PC-3 (cell line): ENCODE measurements around the gene OR13A1. TPM values are rescaled to one million over a fixed set of nuclear protein-coding genes. Genes with fewer than 3 reads are reported as not detected.

ENCODE experiments used
- ATAC-seq: fragments of 200-7000 bp; cut with Tn5 transposase; 2 replicates; pipeline ENCODE4 v1.9.1; 2020; ENCODE audit warnings: mild to moderate bottlenecking, moderate library complexity
- BruUV-seq: library from RNA; stranded (reverse); fragments of 400-500 nt; replicated peaks from 2 replicates; lab custom pipeline; 2021; lab: Mats Ljungman, UMichigan
- CTCF ChIA-PET: fragments of 300-600 bp; sonication (Branson Sonifier 250); formaldehyde crosslinking; loops from one replicate; lab custom pipeline; 2022; ENCODE audit warnings: antibody characterized with exemption; lab: Charles Lee
- POLR2A ChIA-PET: fragments of 300-600 bp; sonication (Branson Sonifier 250); formaldehyde crosslinking; loops from one replicate; lab custom pipeline; 2022; ENCODE audit warnings: antibody characterized with exemption; ENCODE audit not compliant: unreplicated experiment; lab: Charles Lee
- DNase-seq: peaks from one replicate; pipeline ENCODE4 v3.0.0-alpha.2; 2015
- H2AFZ ChIP-seq: fragments of 300-600 bp; sonication (generic); 2 replicates; pipeline ENCODE4 v1.6.0; 2016; ENCODE audit warnings: antibody characterized with exemption, low read length
- H3F3A ChIP-seq: fragments of 300-600 bp; sonication (generic); one replicate; pipeline ENCODE4 v1.6.0; 2017; ENCODE audit warnings: antibody characterized with exemption, low read length, control low read depth, mild to moderate bottlenecking; ENCODE audit not compliant: unreplicated experiment
- H3K27ac ChIP-seq: fragments of 300-600 bp; sonication (generic); 2 replicates; pipeline ENCODE4 v1.5.1; 2016; ENCODE audit warnings: mild to moderate bottlenecking, low read length
- H3K27me3 ChIP-seq: fragments of 300-600 bp; sonication (generic); 2 replicates; pipeline ENCODE4 v1.6.1; 2016; ENCODE audit warnings: low read length, mixed read lengths
- H3K36me3 ChIP-seq: fragments of 300-600 bp; sonication (generic); 2 replicates; pipeline ENCODE4 v1.6.1; 2016; ENCODE audit warnings: low read depth, mixed run types, low read length, mixed read lengths
- H3K4me1 ChIP-seq: fragments of 300-600 bp; sonication (generic); 2 replicates; pipeline ENCODE4 v1.5.1; 2016; ENCODE audit warnings: low read length; ENCODE audit not compliant: insufficient read depth
- H3K4me2 ChIP-seq: fragments of 300-600 bp; sonication (generic); 2 replicates; pipeline ENCODE4 v1.6.0; 2016; ENCODE audit warnings: low read length
- H3K4me3 ChIP-seq: fragments of 300-600 bp; sonication (generic); 2 replicates; pipeline ENCODE4 v1.5.1; 2016; ENCODE audit warnings: mild to moderate bottlenecking, low read length, mixed read lengths
- H3K79me2 ChIP-seq: fragments of 300-600 bp; sonication (generic); 2 replicates; pipeline ENCODE4 v1.6.1; 2017; ENCODE audit warnings: low read length, mixed read lengths
- H3K9ac ChIP-seq: fragments of 300-600 bp; sonication (generic); 2 replicates; pipeline ENCODE4 v1.6.0; 2016; ENCODE audit warnings: mild to moderate bottlenecking, low read length
- H3K9me2 ChIP-seq: fragments of 300-600 bp; sonication (generic); replicated peaks from 2 replicates; pipeline ENCODE4 v1.6.1; 2016; ENCODE audit warnings: mixed run types, low read length, mixed read lengths
- H3K9me3 ChIP-seq: fragments of 300-600 bp; sonication (generic); 2 replicates; pipeline ENCODE4 v1.6.1; 2016; ENCODE audit warnings: low read length, mixed read lengths
- H4K20me1 ChIP-seq: fragments of 300-600 bp; sonication (generic); 2 replicates; pipeline ENCODE4 v1.6.1; 2016; ENCODE audit warnings: low read length, mixed read lengths
- CTCF ChIP-seq: fragments of 300-600 bp; sonication (generic); conservative IDR thresholded peaks from 2 replicates; pipeline ENCODE4 v1.5.1; 2017; ENCODE audit warnings: antibody characterized with exemption, low read depth, mild to moderate bottlenecking, low read length
- EZH2 ChIP-seq: fragments of 300-600 bp; sonication (generic); IDR thresholded peaks from one replicate; pipeline ENCODE4 v1.6.1; 2017; ENCODE audit warnings: antibody characterized with exemption, mild to moderate bottlenecking, low read length; ENCODE audit not compliant: unreplicated experiment
- EZH2phosphoT487 ChIP-seq: fragments of 300-600 bp; sonication (generic); IDR thresholded peaks from 2 replicates; pipeline ENCODE4 v1.6.1; 2018; ENCODE audit warnings: mild to moderate bottlenecking, antibody characterized with exemption, low read length, borderline replicate concordance
- intact Hi-C: fragments of 100-400 bp; cut with micrococcal nuclease; formaldehyde crosslinking; loops from 2 replicates; pipeline ENCODE4 v1.9.0; 2023
- total RNA-seq: library from RNA; depleted of rRNA; stranded (reverse); fragments of >200 nt; gene quantifications from 2 replicates; pipeline ENCODE4 v1.2.3, GENCODE V29; 2014; rRNA removed

OR13A1 gene
- total RNA-seq, 1 experiment from 2014 or later: 0.04 TPM

- H3K9me2 ChIP-seq: no peaks in the 10 kb centered on the region
- ChIA-PET POLR2A (no interaction called here), CTCF (no interaction called here)
- H3K36me3 ChIP-seq: no peaks in the 10 kb centered on the region
- no peaks in the 10 kb centered on the region for H3F3A ChIP-seq
- no TSS peak for BruUV-seq
- no peak overlapping the region for H3K27ac ChIP-seq
- H3K27me3 ChIP-seq: peaks cover 10% of the 10 kb centered on the region; the same call in 1 of the 2 replicates
- H3K9me3 ChIP-seq: no peaks in the 10 kb centered on the region
- TF ChIP-seq EZH2 (no peak), EZH2phosphoT487 (no peak), CTCF (no peak)
- H4K20me1 ChIP-seq: no peaks in the 10 kb centered on the region
- no peaks in the 10 kb centered on the region for H3K4me1 ChIP-seq
- no peak overlapping the region for H3K9ac ChIP-seq
- H3K4me3 ChIP-seq: no peak overlapping the region
- intact Hi-C loops: loop anchor here (5.0 to 10.0 kb wide), 2 partner anchors 212 to 420 kb away; partner anchors contain the start of gene ZFAND4
- ATAC-seq: no peak
- no peak for DNase-seq
- no peak overlapping the region for H3K4me2 ChIP-seq
- H3K79me2 ChIP-seq: no peaks in the 10 kb centered on the region
- H2AFZ ChIP-seq: no peak overlapping the region
These were observed 60.5 kb downstream of the OR13A1 start for GRCh38 chr10:45254892-45255291.

GRCh38 chr10:45253183-45253914 lies 62.1 kb downstream of the OR13A1 start:
- BruUV-seq: no TSS peak
- ATAC-seq: no peak
- POLR2A ChIA-PET: no interaction called here

More at GRCh38 chr10:45253183-45253914, 62.1 kb downstream of the OR13A1 start:
- Histone ChIP-seq H3K9me3 (no peaks in the 10 kb centered on the region), H3K79me2 (no peaks in the 10 kb centered on the region), H3K4me3 (no peak overlapping the region), H3K4me2 (no peak overlapping the region), H3K9ac (no peak overlapping the region), H3K4me1 (no peaks in the 10 kb centered on the region; the same call in 1 of the 2 replicates), H3K27me3 (0 out of 2 replicates have a peak, but pooled peaks cover 3% of the 10 kb centered on the region), H3K36me3 (no peaks in the 10 kb centered on the region), H4K20me1 (no peaks in the 10 kb centered on the region), H3K9me2 (no peaks in the 10 kb centered on the region), H3F3A (no peaks in the 10 kb centered on the region), H2AFZ (no peak overlapping the region), H3K27ac (no peak overlapping the region)
- no peak for DNase-seq
- CTCF ChIA-PET: no interaction called here
- TF ChIP-seq CTCF (no peak), EZH2 (no peak), EZH2phosphoT487 (no peak)
- intact Hi-C loops: loop anchor here (5.0 to 10.0 kb wide), 2 partner anchors 214 to 421 kb away; partner anchors contain the start of gene ZFAND4

Other genes with a start within 250 kb of the OR13A1 start
- gene ALOX5, start 58.6 kb upstream of the OR13A1 start, total RNA-seq: 0.11 and 0.92 TPM in 2 replicates